Uterus (tissue), 2 donors: Measurements from ENCODE around the gene USP9Y.

ENCODE experiments used
- POLR2A ChIP-seq, 2 donors: fragments of 450-650 bp; IDR thresholded peaks; one replicate each; pipeline ENCODE4 v1.6.1; 2016; ENCODE audit warnings: antibody characterized with exemption in 2 of 2, mild to moderate bottlenecking in 1 of 2, moderate library complexity in 1 of 2
- TF ChIP-seq, protein P1 (sequence below), 4 experiments: fragments of 200-600 bp in 2 of 4; fragments of 450-650 bp in 2 of 4; sonication (generic) in 2 of 4; IDR thresholded peaks; one replicate each; pipeline ENCODE4 v1.5.1; 2016 to 2019; ENCODE audit warnings: antibody characterized with exemption in 4 of 4, mild to moderate bottlenecking in 2 of 4, moderate library complexity in 1 of 4

- no peak for TF ChIP-seq POLR2A (IDR thresholded peaks at IDR 0.05)
- TF ChIP-seq, protein P1, sequence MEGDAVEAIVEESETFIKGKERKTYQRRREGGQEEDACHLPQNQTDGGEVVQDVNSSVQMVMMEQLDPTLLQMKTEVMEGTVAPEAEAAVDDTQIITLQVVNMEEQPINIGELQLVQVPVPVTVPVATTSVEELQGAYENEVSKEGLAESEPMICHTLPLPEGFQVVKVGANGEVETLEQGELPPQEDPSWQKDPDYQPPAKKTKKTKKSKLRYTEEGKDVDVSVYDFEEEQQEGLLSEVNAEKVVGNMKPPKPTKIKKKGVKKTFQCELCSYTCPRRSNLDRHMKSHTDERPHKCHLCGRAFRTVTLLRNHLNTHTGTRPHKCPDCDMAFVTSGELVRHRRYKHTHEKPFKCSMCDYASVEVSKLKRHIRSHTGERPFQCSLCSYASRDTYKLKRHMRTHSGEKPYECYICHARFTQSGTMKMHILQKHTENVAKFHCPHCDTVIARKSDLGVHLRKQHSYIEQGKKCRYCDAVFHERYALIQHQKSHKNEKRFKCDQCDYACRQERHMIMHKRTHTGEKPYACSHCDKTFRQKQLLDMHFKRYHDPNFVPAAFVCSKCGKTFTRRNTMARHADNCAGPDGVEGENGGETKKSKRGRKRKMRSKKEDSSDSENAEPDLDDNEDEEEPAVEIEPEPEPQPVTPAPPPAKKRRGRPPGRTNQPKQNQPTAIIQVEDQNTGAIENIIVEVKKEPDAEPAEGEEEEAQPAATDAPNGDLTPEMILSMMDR (IDR thresholded peaks at IDR 0.05) = no peak
Measured at GRCh38 chrY:12662745-12663591, 38.1 kb upstream of the USP9Y start.
